Activated CD4-positive, alpha-beta T cell treated with anti-CD3 and anti-CD28 coated beads, Interleukin-2, amount 10 ng/mL, durations not matched to agents 24 days and 14 days (primary cell): Measurements from ENCODE around the gene TTBK2. TPM values are rescaled to one million over a fixed set of nuclear protein-coding genes. Genes with fewer than 3 reads are reported as not detected.
A peak's percentile ranks its signal among the peaks of the same experiment; 100 is the strongest.

ENCODE experiments used
- DNase-seq: peaks from one replicate; pipeline ENCODE4 v3.0.0; 2022
- H3K27ac Mint-ChIP-seq: one replicate; pipeline ENCODE4 v1.8.0; 2022; ENCODE audit warnings: mild to moderate bottlenecking, mixed read lengths
- H3K27me3 Mint-ChIP-seq: one replicate; pipeline ENCODE4 v1.8.0; 2022; ENCODE audit warnings: mixed read lengths
- H3K36me3 Mint-ChIP-seq: one replicate; pipeline ENCODE4 v1.8.0; 2022; ENCODE audit warnings: low read depth, mild to moderate bottlenecking, mixed read lengths
- H3K4me1 Mint-ChIP-seq: one replicate; pipeline ENCODE4 v1.8.0; 2021; ENCODE audit warnings: mixed read lengths
- H3K4me3 Mint-ChIP-seq: one replicate; pipeline ENCODE4 v1.8.0; 2022; ENCODE audit warnings: mild to moderate bottlenecking, moderate library complexity, mixed read lengths
- H3K9me3 Mint-ChIP-seq: one replicate; pipeline ENCODE4 v1.8.0; 2021; ENCODE audit warnings: mixed read lengths
- intact Hi-C: fragments of 100-400 bp; cut with micrococcal nuclease; formaldehyde crosslinking; loops from one replicate; pipeline ENCODE4 v1.15.1; 2023
- total RNA-seq: library from RNA; stranded (reverse); gene quantifications from 2 replicates; pipeline ENCODE4 v1.2.3, GENCODE V29; 2022

Gene TTBK2
- total RNA-seq, 1 donor from 2014 or later, result 11.3 TPM

- no peaks in the 10 kb centered on the region for H3K36me3 Mint-ChIP-seq
- no peak overlapping the region for H3K27ac Mint-ChIP-seq
- intact Hi-C loops, result no loop called here
- no peak overlapping the region for H3K4me3 Mint-ChIP-seq
- DNase-seq, result no peak
- peaks cover 4% of the 10 kb centered on the region for H3K4me1 Mint-ChIP-seq
- H3K9me3 Mint-ChIP-seq, result no peaks in the 10 kb centered on the region
- H3K27me3 Mint-ChIP-seq, result no peaks in the 10 kb centered on the region
Measured at GRCh38 chr15:42711746-42712145, 208.8 kb downstream of the TTBK2 start.

GRCh38 chr15:42710662-42711061 is 209.9 kb downstream of the TTBK2 start:
- Mint-ChIP-seq H3K36me3 (no peaks in the 10 kb centered on the region), H3K4me3 (no peak overlapping the region), H3K27ac (no peak overlapping the region), H3K27me3 (no peaks in the 10 kb centered on the region), H3K4me1 (peaks cover 4% of the 10 kb centered on the region), H3K9me3 (no peaks in the 10 kb centered on the region)
- intact Hi-C loops, result no loop called here
- DNase-seq, result no peak

GRCh38 chr15:42707873-42708544 is 212.6 kb downstream of the TTBK2 start:
- Mint-ChIP-seq H3K9me3 (no peaks in the 10 kb centered on the region), H3K27ac (no peak overlapping the region), H3K4me3 (no peak overlapping the region), H3K27me3 (no peaks in the 10 kb centered on the region), H3K36me3 (no peaks in the 10 kb centered on the region), H3K4me1 (peaks cover 7% of the 10 kb centered on the region)
- intact Hi-C loops, result no loop called here
- DNase-seq, result no peak

GRCh38 chr15:42707068-42707467 is 213.5 kb downstream of the TTBK2 start:
- Mint-ChIP-seq H3K36me3 (no peaks in the 10 kb centered on the region), H3K9me3 (no peaks in the 10 kb centered on the region), H3K4me1 (peaks cover 7% of the 10 kb centered on the region), H3K27ac (no peak overlapping the region), H3K27me3 (no peaks in the 10 kb centered on the region), H3K4me3 (no peak overlapping the region)
- no peak for DNase-seq
- intact Hi-C loops, result no loop called here

- Mint-ChIP-seq H3K9me3 (no peaks in the 10 kb centered on the region), H3K4me1 (peaks cover 7% of the 10 kb centered on the region), H3K27me3 (no peaks in the 10 kb centered on the region), H3K27ac (no peak overlapping the region), H3K4me3 (no peak overlapping the region), H3K36me3 (no peaks in the 10 kb centered on the region)
- no peak for DNase-seq
- intact Hi-C loops, result no loop called here
Measured at GRCh38 chr15:42705336-42705735, 215.2 kb downstream of the TTBK2 start.

GRCh38 chr15:42704492-42704926 is 216.1 kb downstream of the TTBK2 start:
- Mint-ChIP-seq H3K27me3 (no peaks in the 10 kb centered on the region), H3K4me3 (no peak overlapping the region), H3K4me1 (peaks cover 7% of the 10 kb centered on the region), H3K36me3 (no peaks in the 10 kb centered on the region), H3K9me3 (no peaks in the 10 kb centered on the region), H3K27ac (no peak overlapping the region)
- peak; percentile 90 for DNase-seq
- intact Hi-C loops, result loop anchor here (1.0 to 5.0 kb wide), 2 partner anchors 222 to 498 kb away; no protein-coding TSS in a partner anchor

- no peaks in the 10 kb centered on the region for H3K27me3 Mint-ChIP-seq
- intact Hi-C loops, result no loop called here
Measured at GRCh38 chr15:42696626-42697025, 224.0 kb downstream of the TTBK2 start.

GRCh38 chr15:42695527-42696071 is 225.0 kb downstream of the TTBK2 start:
- intact Hi-C loops, result no loop called here
- DNase-seq, result no peak
- H3K9me3 Mint-ChIP-seq, result no peaks in the 10 kb centered on the region

More at GRCh38 chr15:42696626-42697025, 224.0 kb downstream of the TTBK2 start:
- H3K4me3 Mint-ChIP-seq, result no peak overlapping the region
- H3K36me3 Mint-ChIP-seq, result no peaks in the 10 kb centered on the region
- H3K27ac Mint-ChIP-seq, result no peak overlapping the region
- no peaks in the 10 kb centered on the region for H3K9me3 Mint-ChIP-seq
- no peak for DNase-seq
- H3K4me1 Mint-ChIP-seq, result no peaks in the 10 kb centered on the region

GRCh38 chr15:42694398-42694797 is 226.2 kb downstream of the TTBK2 start:
- Mint-ChIP-seq H3K27ac (no peak overlapping the region), H3K36me3 (no peaks in the 10 kb centered on the region), H3K4me3 (no peak overlapping the region), H3K4me1 (peaks cover 7% of the 10 kb centered on the region), H3K9me3 (no peaks in the 10 kb centered on the region), H3K27me3 (no peaks in the 10 kb centered on the region)
- intact Hi-C loops, result no loop called here
- no peak for DNase-seq

More at GRCh38 chr15:42695527-42696071, 225.0 kb downstream of the TTBK2 start:
- no peaks in the 10 kb centered on the region for H3K27me3 Mint-ChIP-seq
- no peak overlapping the region for H3K27ac Mint-ChIP-seq
- peaks cover 7% of the 10 kb centered on the region for H3K4me1 Mint-ChIP-seq
- H3K4me3 Mint-ChIP-seq, result no peak overlapping the region
- H3K36me3 Mint-ChIP-seq, result no peaks in the 10 kb centered on the region

- H3K4me1 Mint-ChIP-seq, result peaks cover 7% of the 10 kb centered on the region
- no peak for DNase-seq
Measured at GRCh38 chr15:42693942-42694341, 226.6 kb downstream of the TTBK2 start.

GRCh38 chr15:42693496-42693895 is 227.1 kb downstream of the TTBK2 start:
- intact Hi-C loops, result no loop called here
- H3K4me3 Mint-ChIP-seq, result no peak overlapping the region
- H3K27ac Mint-ChIP-seq, result no peak overlapping the region
- peaks cover 7% of the 10 kb centered on the region for H3K4me1 Mint-ChIP-seq
- no peaks in the 10 kb centered on the region for H3K36me3 Mint-ChIP-seq
- no peak for DNase-seq
- H3K9me3 Mint-ChIP-seq, result no peaks in the 10 kb centered on the region
- H3K27me3 Mint-ChIP-seq, result no peaks in the 10 kb centered on the region

More at GRCh38 chr15:42693942-42694341, 226.6 kb downstream of the TTBK2 start:
- H3K36me3 Mint-ChIP-seq, result no peaks in the 10 kb centered on the region
- no peak overlapping the region for H3K27ac Mint-ChIP-seq
- H3K27me3 Mint-ChIP-seq, result no peaks in the 10 kb centered on the region
- intact Hi-C loops, result no loop called here
- H3K9me3 Mint-ChIP-seq, result no peaks in the 10 kb centered on the region
- H3K4me3 Mint-ChIP-seq, result no peak overlapping the region

- Mint-ChIP-seq H3K36me3 (no peaks in the 10 kb centered on the region), H3K4me1 (peaks cover 7% of the 10 kb centered on the region), H3K4me3 (no peak overlapping the region), H3K27ac (no peak overlapping the region), H3K27me3 (no peaks in the 10 kb centered on the region), H3K9me3 (no peaks in the 10 kb centered on the region)
- DNase-seq, result no peak
- intact Hi-C loops, result no loop called here
Measured at GRCh38 chr15:42692997-42693396, 227.6 kb downstream of the TTBK2 start.

GRCh38 chr15:42692536-42692935 is 228.0 kb downstream of the TTBK2 start:
- H3K36me3 Mint-ChIP-seq, result no peaks in the 10 kb centered on the region
- no peak overlapping the region for H3K27ac Mint-ChIP-seq
- no peak for DNase-seq
- H3K27me3 Mint-ChIP-seq, result no peaks in the 10 kb centered on the region
- intact Hi-C loops, result no loop called here
- H3K4me1 Mint-ChIP-seq, result peaks cover 7% of the 10 kb centered on the region
- H3K9me3 Mint-ChIP-seq, result no peaks in the 10 kb centered on the region
- H3K4me3 Mint-ChIP-seq, result no peak overlapping the region

GRCh38 chr15:42691770-42692169 is 228.8 kb downstream of the TTBK2 start:
- Mint-ChIP-seq H3K27me3 (no peaks in the 10 kb centered on the region), H3K9me3 (no peaks in the 10 kb centered on the region), H3K4me3 (no peak overlapping the region), H3K4me1 (peaks cover 7% of the 10 kb centered on the region), H3K27ac (no peak overlapping the region), H3K36me3 (no peaks in the 10 kb centered on the region)
- intact Hi-C loops, result no loop called here
- DNase-seq, result peak; percentile 52
